HEK293 (cell line): ENCODE data around the gene RNF227.
A peak's percentile ranks its signal among the peaks of the same experiment; 100 is the strongest.

Experiments used
- GFI1B ChIP-seq: fragments of 450-650 bp; formaldehyde crosslinking; IDR thresholded peaks from 2 replicates; pipeline ENCODE4 v1.5.1; 2016; ENCODE audit warnings: missing biosample characterization, missing genetic modification characterization
- PRDM2 ChIP-seq: fragments of 450-650 bp; formaldehyde crosslinking; IDR thresholded peaks from 2 replicates; pipeline ENCODE4 v1.5.1; 2016; ENCODE audit warnings: missing biosample characterization, missing genetic modification characterization, borderline replicate concordance
- REST ChIP-seq: fragments of 450-650 bp; formaldehyde crosslinking; IDR thresholded peaks from 2 replicates; pipeline ENCODE4 v1.5.1; 2016; ENCODE audit warnings: missing biosample characterization, missing genetic modification characterization
- WT1 ChIP-seq: fragments of 450-650 bp; formaldehyde crosslinking; IDR thresholded peaks from 2 replicates; pipeline ENCODE4 v1.5.1; 2016; ENCODE audit warnings: missing biosample characterization, missing genetic modification characterization
- YY1 ChIP-seq: fragments of 450-650 bp; formaldehyde crosslinking; IDR thresholded peaks from 2 replicates; pipeline ENCODE4 v1.5.1; 2018; ENCODE audit warnings: missing biosample characterization, missing genetic modification characterization
- YY2 ChIP-seq: fragments of 450-650 bp; formaldehyde crosslinking; IDR thresholded peaks from 2 replicates; pipeline ENCODE4 v1.5.1; 2016; ENCODE audit warnings: missing biosample characterization, missing genetic modification characterization
- ZBTB48 ChIP-seq: fragments of 450-650 bp; formaldehyde crosslinking; IDR thresholded peaks from 2 replicates; pipeline ENCODE4 v1.5.1; 2016; ENCODE audit warnings: missing biosample characterization, missing genetic modification characterization
- ZFP37 ChIP-seq: fragments of 450-650 bp; formaldehyde crosslinking; IDR thresholded peaks from 2 replicates; pipeline ENCODE4 v1.5.1; 2016; ENCODE audit warnings: missing biosample characterization, missing genetic modification characterization
- ZNF155 ChIP-seq: fragments of 450-650 bp; formaldehyde crosslinking; IDR thresholded peaks from 2 replicates; pipeline ENCODE4 v1.5.1; 2016; ENCODE audit warnings: missing biosample characterization, missing genetic modification characterization
- ZNF169 ChIP-seq: fragments of 450-650 bp; formaldehyde crosslinking; IDR thresholded peaks from 2 replicates; pipeline ENCODE4 v1.5.1; 2016; ENCODE audit warnings: missing biosample characterization, missing genetic modification characterization
- ZNF175 ChIP-seq: fragments of 450-650 bp; formaldehyde crosslinking; IDR thresholded peaks from 2 replicates; pipeline ENCODE4 v1.5.1; 2016; ENCODE audit warnings: missing biosample characterization, missing genetic modification characterization
- ZNF221 ChIP-seq: fragments of 450-650 bp; formaldehyde crosslinking; IDR thresholded peaks from 2 replicates; pipeline ENCODE4 v1.5.1; 2017; ENCODE audit warnings: missing biosample characterization, missing genetic modification characterization, borderline replicate concordance
- ZNF335 ChIP-seq: fragments of 450-650 bp; formaldehyde crosslinking; conservative IDR thresholded peaks from 2 replicates; pipeline ENCODE4 v1.5.1; 2016; ENCODE audit warnings: missing biosample characterization, missing genetic modification characterization
- ZNF394 ChIP-seq: fragments of 450-650 bp; formaldehyde crosslinking; IDR thresholded peaks from 2 replicates; pipeline ENCODE4 v1.5.1; 2016; ENCODE audit warnings: missing biosample characterization, missing genetic modification characterization, mild to moderate bottlenecking, moderate library complexity, borderline replicate concordance
- ZNF513 ChIP-seq: fragments of 450-650 bp; IDR thresholded peaks from 2 replicates; pipeline ENCODE4 v1.5.1; 2018; ENCODE audit warnings: missing biosample characterization, missing genetic modification characterization
- ZNF558 ChIP-seq: fragments of 450-650 bp; formaldehyde crosslinking; IDR thresholded peaks from 2 replicates; pipeline ENCODE4 v1.5.1; 2016; ENCODE audit warnings: missing biosample characterization, missing genetic modification characterization
- ZNF600 ChIP-seq: fragments of 450-650 bp; formaldehyde crosslinking; IDR thresholded peaks from 2 replicates; pipeline ENCODE4 v1.5.1; 2016; ENCODE audit warnings: missing biosample characterization, missing genetic modification characterization
- ZSCAN23 ChIP-seq: fragments of 450-650 bp; formaldehyde crosslinking; IDR thresholded peaks from 2 replicates; pipeline ENCODE4 v1.5.1; 2016; ENCODE audit warnings: missing biosample characterization, missing genetic modification characterization
- TF ChIP-seq, protein P1 (sequence below): fragments of 450-650 bp; formaldehyde crosslinking; IDR thresholded peaks from 2 replicates; pipeline ENCODE4 v1.5.1; 2016; ENCODE audit warnings: missing biosample characterization, missing genetic modification characterization

The RNF227 gene

DNA sequence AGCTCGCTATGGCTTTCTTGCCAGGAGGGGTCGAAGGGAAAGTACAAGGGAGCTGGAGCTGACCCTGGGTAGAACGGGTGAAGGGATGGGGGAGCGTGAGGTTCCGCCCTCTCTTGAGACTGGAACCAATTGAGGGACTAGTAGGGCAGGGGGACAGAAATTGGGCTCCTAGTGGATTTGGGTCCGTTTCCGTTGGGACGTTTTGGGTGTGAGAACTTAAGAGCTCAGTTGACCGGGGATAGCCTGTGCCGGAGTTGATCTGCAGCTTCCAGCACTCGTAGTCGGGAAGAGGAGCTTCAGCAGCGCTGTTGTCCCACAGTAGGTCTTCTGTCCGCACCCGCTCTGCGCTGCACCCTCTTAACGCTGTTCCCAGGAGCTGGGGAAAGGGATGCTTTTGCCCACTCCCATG is 16.4 kb upstream of the RNF227 start (continued):
- TF ChIP-seq WT1 (tag by site-specific recombination) (peak; percentile 11; the same call in 1 of the 2 replicates), REST (tag by site-specific recombination) (0 out of 2 replicates have a peak, but pooled peaks have one; percentile 3), ZNF169 (tag by site-specific recombination) (0 out of 2 replicates have a peak, but pooled peaks have one; percentile 0), PRDM2 (tag by site-specific recombination) (no peak), ZSCAN23 (tag by site-specific recombination) (no peak), ZNF221 (no peak), ZNF394 (tag by site-specific recombination) (no peak), ZNF175 (tag by site-specific recombination) (no peak), ZNF558 (tag by site-specific recombination) (no peak), ZNF513 (tag by site-specific recombination) (no peak), ZNF335 (peak; percentile 72), ZFP37 (tag by site-specific recombination) (0 out of 2 replicates have a peak, but pooled peaks have one; percentile 17), GFI1B (tag by site-specific recombination) (no peak), YY2 (tag by site-specific recombination) (0 out of 2 replicates have a peak, but pooled peaks have one; percentile 0), ZBTB48 (peak; percentile 78), YY1 (tag by site-specific recombination) (no peak), ZNF155 (tag by site-specific recombination) (no peak), ZNF600 (tag by site-specific recombination) (peak; percentile 81)
- TF ChIP-seq, protein P1, sequence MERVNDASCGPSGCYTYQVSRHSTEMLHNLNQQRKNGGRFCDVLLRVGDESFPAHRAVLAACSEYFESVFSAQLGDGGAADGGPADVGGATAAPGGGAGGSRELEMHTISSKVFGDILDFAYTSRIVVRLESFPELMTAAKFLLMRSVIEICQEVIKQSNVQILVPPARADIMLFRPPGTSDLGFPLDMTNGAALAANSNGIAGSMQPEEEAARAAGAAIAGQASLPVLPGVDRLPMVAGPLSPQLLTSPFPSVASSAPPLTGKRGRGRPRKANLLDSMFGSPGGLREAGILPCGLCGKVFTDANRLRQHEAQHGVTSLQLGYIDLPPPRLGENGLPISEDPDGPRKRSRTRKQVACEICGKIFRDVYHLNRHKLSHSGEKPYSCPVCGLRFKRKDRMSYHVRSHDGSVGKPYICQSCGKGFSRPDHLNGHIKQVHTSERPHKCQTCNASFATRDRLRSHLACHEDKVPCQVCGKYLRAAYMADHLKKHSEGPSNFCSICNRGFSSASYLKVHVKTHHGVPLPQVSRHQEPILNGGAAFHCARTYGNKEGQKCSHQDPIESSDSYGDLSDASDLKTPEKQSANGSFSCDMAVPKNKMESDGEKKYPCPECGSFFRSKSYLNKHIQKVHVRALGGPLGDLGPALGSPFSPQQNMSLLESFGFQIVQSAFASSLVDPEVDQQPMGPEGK = 0 out of 2 replicates have a peak, but pooled peaks have one; percentile 40
